Stimulated activated naive CD4-positive, alpha-beta T cell (primary cell): Measurements from ENCODE around the gene CPVL.

Experiments
- DNase-seq, 6 experiments: peaks; one replicate each; lab custom pipeline; 2025; lab: John Stamatoyannopoulos, UW

CPVL gene

GRCh38 chr7:29146057-29146706, at the start of gene CPVL:
TSS of gene CPVL (minus strand) at chr7:29146537. CDS start at chr7:29121061, 25,476 bp downstream.
- no peak for DNase-seq

GRCh38 chr7:29194594-29195427, 48.5 kb upstream of the CPVL start, which contains the start of gene CHN2:
TSS of gene CHN2 (plus strand) at chr7:29194775.
- DNase-seq = peak in 3 of 6 experiments; percentile 8 to 21 (median 10)

GRCh38 chr7:29194206-29194593, 47.9 kb upstream of the CPVL start:
- DNase-seq = peak in 1 of 6 experiments; percentile 12

GRCh38 chr7:29193316-29194205, 47.2 kb upstream of the CPVL start:
- DNase-seq = no peak

- no peak for DNase-seq
Observed at GRCh38 chr7:29192811-29193210, 46.5 kb upstream of the CPVL start.

GRCh38 chr7:29192323-29192722, 46.0 kb upstream of the CPVL start:
- DNase-seq = no peak

GRCh38 chr7:29190349-29191045, 44.2 kb upstream of the CPVL start:
- no peak for DNase-seq

- DNase-seq = peak in 4 of 6 experiments; percentile 4 to 26 (median 12)
Observed at GRCh38 chr7:29189743-29190201, 43.4 kb upstream of the CPVL start.

GRCh38 chr7:29185613-29186012, 39.3 kb upstream of the CPVL start:
- no peak for DNase-seq

- no peak for DNase-seq
Observed at GRCh38 chr7:29184599-29184998, 38.3 kb upstream of the CPVL start.

- no peak for DNase-seq
Observed at GRCh38 chr7:29179115-29179514, 32.8 kb upstream of the CPVL start.

- DNase-seq = no peak
Observed at GRCh38 chr7:29177963-29178600, 31.7 kb upstream of the CPVL start.

GRCh38 chr7:29173458-29173857, 27.1 kb upstream of the CPVL start:
- DNase-seq = no peak

- DNase-seq = no peak
Observed at GRCh38 chr7:29170781-29171180, 24.4 kb upstream of the CPVL start.

GRCh38 chr7:29167721-29168120, 21.4 kb upstream of the CPVL start:
- no peak for DNase-seq

- no peak for DNase-seq
Observed at GRCh38 chr7:29163854-29164253, 17.5 kb upstream of the CPVL start.

- no peak for DNase-seq
Observed at GRCh38 chr7:29162577-29162976, 16.2 kb upstream of the CPVL start.

GRCh38 chr7:29161231-29161630, 14.9 kb upstream of the CPVL start:
- DNase-seq = no peak

- no peak for DNase-seq
Observed at GRCh38 chr7:29160080-29160479, 13.7 kb upstream of the CPVL start.

- DNase-seq = no peak
Observed at GRCh38 chr7:29158795-29159423, 12.6 kb upstream of the CPVL start.
